ENCODE data around the gene EML1. TPM values are rescaled to one million over a fixed set of nuclear protein-coding genes. Genes with fewer than 3 reads are reported as not detected.

EML1 gene
- total and polyA plus RNA-seq, 2 of the 13 experiments (the other 11 are each of a cell fraction or from before 2014, with no cell fraction given): 0.59 to 1.7 TPM

GRCh38 chr14:99980299-99980698 lies 187.1 kb downstream of the EML1 start:
- Histone ChIP-seq H4K20me1 (ENCODE audit: insufficient read depth, low read length) (no peaks in the 10 kb centered on the region), H3K9ac (ENCODE audit: insufficient read depth, low read depth, low read length) (no peak overlapping the region), H3K4me3 (replicated peaks in 1 of 3; ENCODE audit: insufficient read depth in 1 of 3, low read depth in 2 of 3, low read length in 3 of 3) (no peak overlapping the region), H3K79me2 (ENCODE audit: insufficient read depth, low read length) (peaks cover 26% of the 10 kb centered on the region), H3K4me2 (ENCODE audit: low read depth, low read length) (no peak overlapping the region), H3K4me1 (ENCODE audit: insufficient read depth, low read length) (no peaks in the 10 kb centered on the region), H3K36me3 (replicated peaks in 1 of 2; ENCODE audit: control insufficient read depth in 1 of 2, insufficient read depth in 2 of 2, low read length in 2 of 2) (no peaks in the 10 kb centered on the region), H2AFZ (ENCODE audit: low read length) (no peak overlapping the region), H3K27ac (ENCODE audit: extremely low read length, insufficient read depth, low read length) (no peak overlapping the region), H3K9me3 (ENCODE audit: low read length) (no peaks in the 10 kb centered on the region), H3K27me3 (ENCODE audit: control insufficient read depth in 1 of 2, insufficient read depth in 2 of 2, low read length in 2 of 2) (no peaks in the 10 kb centered on the region)
- TF ChIP-seq GMEB2 (CRISPR knock-in tag; IDR thresholded peaks at IDR 0.05; ENCODE audit: low read depth) (no peak), STAT6 (CRISPR knock-in tag; IDR thresholded peaks at IDR 0.05; ENCODE audit: borderline replicate concordance) (no peak), NBN (conservative IDR thresholded peaks at IDR 0.05) (no peak), JUN (CRISPR knock-in tag; IDR thresholded peaks at IDR 0.05) (no peak), FOXJ3 (CRISPR knock-in tag; IDR thresholded peaks at IDR 0.05; ENCODE audit: borderline replicate concordance) (no peak), GPN1 (CRISPR knock-in tag; IDR thresholded peaks at IDR 0.05; ENCODE audit: borderline replicate concordance) (no peak), ZBTB7A (CRISPR knock-in tag; IDR thresholded peaks at IDR 0.05) (no peak), NPAS2 (CRISPR knock-in tag; IDR thresholded peaks at IDR 0.05; ENCODE audit: borderline replicate concordance) (no peak), KAT7 (CRISPR knock-in tag; IDR thresholded peaks at IDR 0.05; ENCODE audit: borderline replicate concordance) (no peak), ZNF160 (CRISPR knock-in tag; IDR thresholded peaks at IDR 0.05) (no peak), HES4 (CRISPR knock-in tag; IDR thresholded peaks at IDR 0.05; ENCODE audit: borderline replicate concordance) (no peak), TOE1 (CRISPR knock-in tag; IDR thresholded peaks at IDR 0.05) (no peak), SIX4 (CRISPR knock-in tag; IDR thresholded peaks at IDR 0.05) (no peak), SRSF4 (IDR thresholded peaks at IDR 0.05; ENCODE audit: low read depth, low read length, poor library complexity, severe bottlenecking) (no peak), SP140L (CRISPR knock-in tag; IDR thresholded peaks at IDR 0.05; ENCODE audit: borderline replicate concordance) (no peak), ZNF710 (CRISPR knock-in tag; IDR thresholded peaks at IDR 0.05; ENCODE audit: borderline replicate concordance) (no peak), ZBTB1 (CRISPR knock-in tag; IDR thresholded peaks at IDR 0.05; ENCODE audit: borderline replicate concordance) (no peak), ZNF788 (CRISPR knock-in tag; IDR thresholded peaks at IDR 0.05; ENCODE audit: borderline replicate concordance) (no peak)
- in situ Hi-C loops (cut with HindIII; ENCODE audit: extremely low pct_ligation_motif_present, low pct_unique_long_range_greater_than_20kb) (loop anchor here (5.0 to 10.0 kb wide), 2 partner anchors 42 to 125 kb away; no protein-coding TSS in a partner anchor), intact Hi-C loops (cut with micrococcal nuclease; ENCODE audit: unreplicated experiment) (no loop called here)
- ChIA-PET POLR2A (interaction anchor here (0.9 kb wide), 1 partner anchor 9 kb away, joined by 3 read pairs; no protein-coding TSS in a partner anchor), CTCF (ENCODE audit: low intra/inter-chr PET ratio, low total read pairs) (no interaction called here)
- 95% methylated on average over 6 of the region's 7 CpGs for WGBS (ENCODE audit: low lambda C conversion rate)
- FAIRE-seq (no peak), ATAC-seq (no peak), DNase-seq (ENCODE audit: low spot score) (no peak)
- no TSS peak for BruUV-seq (replicated peaks)
